Testis (tissue), 3 donors: ENCODE data around the gene GORASP1. TPM values are rescaled to one million over a fixed set of nuclear protein-coding genes. Genes with fewer than 3 reads are reported as not detected.

Experiments
- DNase-seq: peaks from one replicate; pipeline ENCODE4 v3.0.0-alpha.2; 2019
- H3K27ac ChIP-seq, 2 donors: fragments of 200-600 bp; sonication (generic); one replicate each; pipeline ENCODE4 v1.5.1; 2019
- H3K27me3 ChIP-seq: fragments of 200-600 bp; sonication (generic); one replicate; pipeline ENCODE4 v1.5.1; 2019
- H3K36me3 ChIP-seq: fragments of 200-600 bp; sonication (generic); one replicate; pipeline ENCODE4 v1.5.1; 2017; ENCODE audit warnings: low read depth; ENCODE audit errors: missing control alignments
- H3K4me1 ChIP-seq: fragments of 200-600 bp; sonication (generic); one replicate; pipeline ENCODE4 v1.5.1; 2019
- H3K4me3 ChIP-seq, 2 donors: fragments of 200-600 bp; sonication (generic); one replicate each; pipeline ENCODE4 v1.5.1; 2017 to 2019
- H3K9me3 ChIP-seq: fragments of 200-600 bp; sonication (generic); one replicate; pipeline ENCODE4 v1.5.1; 2017
- CTCF ChIP-seq, 3 experiments: fragments of 450-650 bp in 2 of 3; fragments of 200-600 bp in 1 of 3; sonication (generic) in 1 of 3; IDR thresholded peaks; one replicate each; pipeline ENCODE4 v1.5.1; 2016 to 2019; ENCODE audit warnings: antibody characterized with exemption in 3 of 3, mild to moderate bottlenecking in 2 of 3, moderate library complexity in 1 of 3
- POLR2A ChIP-seq: fragments of 450-650 bp; IDR thresholded peaks from one replicate; pipeline ENCODE4 v1.6.1; 2017; ENCODE audit warnings: antibody characterized with exemption, mild to moderate bottlenecking, moderate library complexity
- WGBS, 2 donors: methylation state at CpG; one replicate each; pipeline ENCODE4 v1.1.5; 2018; 5-methylcytosine and 5-hydroxymethylcytosine counted together
- intact Hi-C: fragments of 100-400 bp; cut with DNase I; formaldehyde crosslinking; loops from one replicate; pipeline ENCODE4 v1.15.1; 2023; ENCODE audit warnings: low total_unique reads
- polyA plus RNA-seq: library from polyadenylated mRNA; stranded (reverse); fragments of 350-450 nt; fragmentation: Illumina TruSeq; extraction: RNeasy Lipid Tissue Mini Kit (QIAGEN cat#74804); gene quantifications from one replicate; pipeline ENCODE4 v1.2.3, GENCODE V29; 2014; ENCODE audit warnings: low read depth, low replicate concordance; ENCODE audit not compliant: insufficient read depth
- total RNA-seq, 2 donors: library from RNA; depleted of rRNA; stranded (reverse); fragments of >200 nt; gene quantifications; one replicate each; pipeline ENCODE4 v1.2.3, GENCODE V29; 2016

Gene GORASP1
- total and polyA plus RNA-seq, 3 donors from 2014 or later: 69.5 to 92.1 (median 75.3) TPM

GRCh38 chr3:39148435-39149058 lies 41.1 kb upstream of the GORASP1 start:
- no peak for DNase-seq
- Histone ChIP-seq H3K36me3 (no peaks in the 10 kb centered on the region), H3K9me3 (no peaks in the 10 kb centered on the region), H3K27me3 (no peaks in the 10 kb centered on the region), H3K4me3 (no peak overlapping the region), H3K27ac (peak overlapping the region in 1 of 2 donors; percentile 50), H3K4me1 (peaks cover 58% of the 10 kb centered on the region)
- 64 to 69% methylated on average over 9 of the region's 9 CpGs for WGBS, 2 donors
- intact Hi-C loops: no loop called here
- TF ChIP-seq CTCF (IDR thresholded peaks at IDR 0.05): no peak
- no peak for TF ChIP-seq POLR2A

- TF ChIP-seq CTCF (IDR thresholded peaks at IDR 0.05) (no peak), POLR2A (no peak)
- intact Hi-C loops: no loop called here
- H3K9me3 ChIP-seq: no peaks in the 10 kb centered on the region
- DNase-seq: no peak
- no peak overlapping the region for H3K4me3 ChIP-seq
- peak overlapping the region; percentile 29 to 50 for H3K27ac ChIP-seq
- 64 to 74% methylated on average over 9 of the region's 9 CpGs for WGBS, 2 donors
- peaks cover 58% of the 10 kb centered on the region for H3K4me1 ChIP-seq
- no peaks in the 10 kb centered on the region for H3K36me3 ChIP-seq
- no peaks in the 10 kb centered on the region for H3K27me3 ChIP-seq
Observed at GRCh38 chr3:39147711-39148434, 40.4 kb upstream of the GORASP1 start.

- TF ChIP-seq POLR2A (no peak), CTCF (IDR thresholded peaks at IDR 0.05) (no peak)
- peaks cover 53% of the 10 kb centered on the region for H3K4me1 ChIP-seq
- DNase-seq: peak; percentile 64
- no peak overlapping the region for H3K4me3 ChIP-seq
- intact Hi-C loops: no loop called here
- H3K9me3 ChIP-seq: no peaks in the 10 kb centered on the region
- no peaks in the 10 kb centered on the region for H3K27me3 ChIP-seq
- H3K36me3 ChIP-seq: no peaks in the 10 kb centered on the region
- H3K27ac ChIP-seq: peak overlapping the region in 1 of 2 donors; percentile 50
- WGBS, 2 donors: 26 to 41% methylated on average over 9 to 15 of the region's 15 CpGs
Observed at GRCh38 chr3:39146611-39147591, 39.5 kb upstream of the GORASP1 start.

GRCh38 chr3:39146083-39146501 lies 38.7 kb upstream of the GORASP1 start:
- Histone ChIP-seq H3K36me3 (no peaks in the 10 kb centered on the region), H3K9me3 (no peaks in the 10 kb centered on the region), H3K27ac (no peak overlapping the region), H3K4me3 (no peak overlapping the region), H3K4me1 (peaks cover 53% of the 10 kb centered on the region), H3K27me3 (no peaks in the 10 kb centered on the region)
- intact Hi-C loops: no loop called here
- no peak for DNase-seq
- TF ChIP-seq POLR2A (no peak), CTCF (IDR thresholded peaks at IDR 0.05) (no peak)
- 71 to 73% methylated on average over 8 to 11 of the region's 11 CpGs for WGBS, 2 donors
